HG03196 (cell line): Measurements from ENCODE around the gene ADRA1B.
"Not testable (repeated sequence)": the region's sequence is repeated elsewhere in the genome, so short reads cannot be mapped to it uniquely, and the experiment has no call there.

Experiments used
- ATAC-seq: cut with Tn5 transposase; IDR thresholded peaks from one replicate; pipeline ENCODE4 v1.9.1; 2021; ENCODE audit not compliant: unreplicated experiment

The ADRA1B gene

GRCh38 chr5:160009591-160009989, 93.3 kb downstream of the ADRA1B start:
- no peak for ATAC-seq

GRCh38 chr5:160011471-160011870, 95.2 kb downstream of the ADRA1B start:
- ATAC-seq, result no peak

- ATAC-seq, result not testable (repeated sequence)
Measured at GRCh38 chr5:160014197-160014596, 97.9 kb downstream of the ADRA1B start.

GRCh38 chr5:160018945-160019625, 102.8 kb downstream of the ADRA1B start:
- no peak for ATAC-seq

DNA sequence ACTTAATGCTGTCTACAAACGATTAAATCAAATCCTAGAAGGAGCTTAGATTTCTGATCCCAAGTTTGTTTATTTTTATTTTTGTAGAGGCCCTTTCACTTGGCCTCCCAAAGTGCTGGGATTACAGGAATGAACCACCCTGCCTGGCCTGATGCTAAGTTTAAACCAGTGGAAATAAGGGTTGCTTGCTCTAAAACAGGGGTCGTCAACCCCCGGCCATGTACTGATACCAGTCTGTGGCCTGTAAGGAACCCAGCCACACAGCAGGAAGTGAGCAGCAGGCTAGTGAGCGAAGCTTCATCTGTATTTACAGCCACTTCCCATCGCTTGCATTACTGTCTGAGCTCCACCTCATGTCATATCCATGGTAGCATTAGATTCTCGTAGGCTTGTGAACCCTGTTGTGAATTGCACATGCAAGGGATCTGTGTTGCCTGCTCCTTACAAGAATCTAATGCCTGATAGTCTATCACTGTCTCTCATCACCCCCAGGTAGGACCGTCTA, 104.0 kb downstream of the ADRA1B start:
- no peak for ATAC-seq

- no peak for ATAC-seq
Measured at GRCh38 chr5:160020964-160021363, 104.7 kb downstream of the ADRA1B start.

- ATAC-seq, result peak; percentile 75
Measured at GRCh38 chr5:160021831-160022446, 105.7 kb downstream of the ADRA1B start.
